ENCODE data around the gene SENP6. TPM values are rescaled to one million over a fixed set of nuclear protein-coding genes. Genes with fewer than 3 reads are reported as not detected.

The SENP6 gene
- polyA plus RNA-seq, 1 of the 3 experiments (the other 2 are of a cell fraction) = 16.2 TPM

- TF ChIP-seq, protein P1, sequence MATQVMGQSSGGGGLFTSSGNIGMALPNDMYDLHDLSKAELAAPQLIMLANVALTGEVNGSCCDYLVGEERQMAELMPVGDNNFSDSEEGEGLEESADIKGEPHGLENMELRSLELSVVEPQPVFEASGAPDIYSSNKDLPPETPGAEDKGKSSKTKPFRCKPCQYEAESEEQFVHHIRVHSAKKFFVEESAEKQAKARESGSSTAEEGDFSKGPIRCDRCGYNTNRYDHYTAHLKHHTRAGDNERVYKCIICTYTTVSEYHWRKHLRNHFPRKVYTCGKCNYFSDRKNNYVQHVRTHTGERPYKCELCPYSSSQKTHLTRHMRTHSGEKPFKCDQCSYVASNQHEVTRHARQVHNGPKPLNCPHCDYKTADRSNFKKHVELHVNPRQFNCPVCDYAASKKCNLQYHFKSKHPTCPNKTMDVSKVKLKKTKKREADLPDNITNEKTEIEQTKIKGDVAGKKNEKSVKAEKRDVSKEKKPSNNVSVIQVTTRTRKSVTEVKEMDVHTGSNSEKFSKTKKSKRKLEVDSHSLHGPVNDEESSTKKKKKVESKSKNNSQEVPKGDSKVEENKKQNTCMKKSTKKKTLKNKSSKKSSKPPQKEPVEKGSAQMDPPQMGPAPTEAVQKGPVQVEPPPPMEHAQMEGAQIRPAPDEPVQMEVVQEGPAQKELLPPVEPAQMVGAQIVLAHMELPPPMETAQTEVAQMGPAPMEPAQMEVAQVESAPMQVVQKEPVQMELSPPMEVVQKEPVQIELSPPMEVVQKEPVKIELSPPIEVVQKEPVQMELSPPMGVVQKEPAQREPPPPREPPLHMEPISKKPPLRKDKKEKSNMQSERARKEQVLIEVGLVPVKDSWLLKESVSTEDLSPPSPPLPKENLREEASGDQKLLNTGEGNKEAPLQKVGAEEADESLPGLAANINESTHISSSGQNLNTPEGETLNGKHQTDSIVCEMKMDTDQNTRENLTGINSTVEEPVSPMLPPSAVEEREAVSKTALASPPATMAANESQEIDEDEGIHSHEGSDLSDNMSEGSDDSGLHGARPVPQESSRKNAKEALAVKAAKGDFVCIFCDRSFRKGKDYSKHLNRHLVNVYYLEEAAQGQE (IDR thresholded peaks at IDR 0.05; ENCODE audit: low read depth, low read length) = no peak
- TF ChIP-seq TEAD4 (IDR thresholded peaks at IDR 0.05; ENCODE audit: borderline replicate concordance, insufficient read depth) = no peak
Observed at GRCh38 chr6:75689576-75689975, 87.9 kb downstream of the SENP6 start (continued).

DNA sequence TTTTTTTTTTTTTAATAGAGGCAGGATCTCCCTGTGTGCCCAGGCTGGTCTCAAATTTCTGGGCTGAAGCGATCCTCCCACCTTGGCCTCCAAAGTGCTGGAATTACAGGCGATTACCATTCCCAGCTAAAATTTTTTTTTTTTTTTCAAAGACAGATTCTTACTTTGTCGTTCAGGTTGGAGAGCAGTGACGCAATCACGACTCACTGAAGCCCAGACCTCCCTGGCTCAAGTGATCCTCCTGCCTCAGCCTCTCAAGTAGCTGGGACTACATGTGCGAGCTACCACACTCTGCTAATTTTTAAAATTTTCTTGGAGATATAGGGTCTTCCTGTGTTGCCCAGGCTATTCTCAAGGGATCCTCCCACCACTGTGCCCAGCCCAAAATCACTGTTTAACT lies 89.3 kb downstream of the SENP6 start:
- H2AFZ ChIP-seq (ENCODE audit: low read depth) = no peak overlapping the region
- 92% methylated on average over 6 of the region's 6 CpGs for WGBS (ENCODE audit: low lambda C conversion rate)
- H3K27me3 ChIP-seq (ENCODE audit: insufficient read depth) = no peaks in the 10 kb centered on the region
- no peaks in the 10 kb centered on the region for H3K9me3 ChIP-seq
- H3K9me2 ChIP-seq = no peaks in the 10 kb centered on the region
- H3K79me2 ChIP-seq (ENCODE audit: insufficient read depth) = peaks cover 4% of the 10 kb centered on the region; the same call in 1 of the 2 replicates
- H3K4me3 ChIP-seq (ENCODE audit: low read depth in 2 of 2, low read length in 1 of 2) = no peak overlapping the region
- DNase-seq = no peak
- H3K9ac ChIP-seq = no peak overlapping the region
- CTCF ChIA-PET = no interaction called here
- POLR2A ChIA-PET = no interaction called here
- no peak overlapping the region for H3K27ac ChIP-seq (ENCODE audit: low read depth in 2 of 2, low read length in 1 of 2)
- peaks cover 8 to 62% of the 10 kb centered on the region in 2 experiments for H3K36me3 ChIP-seq (replicated peaks in 1 of 2; ENCODE audit: control insufficient read depth in 1 of 2, insufficient read depth in 2 of 2, low read length in 1 of 2)
- H3K4me2 ChIP-seq = no peak overlapping the region
- H3K4me1 ChIP-seq (ENCODE audit: control insufficient read depth in 1 of 2, insufficient read depth in 2 of 2, low read depth in 1 of 2, low read length in 1 of 2) = no peaks in the 10 kb centered on the region
- no peaks in the 10 kb centered on the region for H4K20me1 ChIP-seq (ENCODE audit: insufficient read depth)
- H3F3A ChIP-seq (replicated peaks; ENCODE audit: insufficient read depth) = peaks cover 7% of the 10 kb centered on the region
- TF ChIP-seq FOXJ3 (CRISPR knock-in tag; IDR thresholded peaks at IDR 0.05) = no peak

- no peak overlapping the region for H3K4me2 ChIP-seq
- H3K9me2 ChIP-seq = no peaks in the 10 kb centered on the region
- no peak overlapping the region for H3K9ac ChIP-seq
- H3F3A ChIP-seq (replicated peaks; ENCODE audit: insufficient read depth) = peaks cover 19% of the 10 kb centered on the region
- no peak overlapping the region for H3K4me3 ChIP-seq (ENCODE audit: low read depth in 2 of 2, low read length in 1 of 2)
- ChIA-PET POLR2A (no interaction called here), CTCF (interaction anchor here (0.7 to 1.2 kb wide), 2 partner anchors 12 to 50 kb away, joined by 3 read pairs; no protein-coding TSS in a partner anchor)
- no peaks in the 10 kb centered on the region for H3K27me3 ChIP-seq (ENCODE audit: insufficient read depth)
- no peaks in the 10 kb centered on the region for H3K4me1 ChIP-seq (ENCODE audit: control insufficient read depth in 1 of 2, insufficient read depth in 2 of 2, low read depth in 1 of 2, low read length in 1 of 2)
- no peaks in the 10 kb centered on the region for H4K20me1 ChIP-seq (ENCODE audit: insufficient read depth)
- no peak overlapping the region for H3K27ac ChIP-seq (ENCODE audit: low read depth in 2 of 2, low read length in 1 of 2)
- H2AFZ ChIP-seq (ENCODE audit: low read depth) = no peak overlapping the region
- WGBS (ENCODE audit: low lambda C conversion rate) = 70% methylated on average over 1 of the region's 1 CpG
- no peak for TF ChIP-seq CHD2 (IDR thresholded peaks at IDR 0.05; ENCODE audit: low read length, partially characterized antibody)
- TF ChIP-seq, protein P2, sequence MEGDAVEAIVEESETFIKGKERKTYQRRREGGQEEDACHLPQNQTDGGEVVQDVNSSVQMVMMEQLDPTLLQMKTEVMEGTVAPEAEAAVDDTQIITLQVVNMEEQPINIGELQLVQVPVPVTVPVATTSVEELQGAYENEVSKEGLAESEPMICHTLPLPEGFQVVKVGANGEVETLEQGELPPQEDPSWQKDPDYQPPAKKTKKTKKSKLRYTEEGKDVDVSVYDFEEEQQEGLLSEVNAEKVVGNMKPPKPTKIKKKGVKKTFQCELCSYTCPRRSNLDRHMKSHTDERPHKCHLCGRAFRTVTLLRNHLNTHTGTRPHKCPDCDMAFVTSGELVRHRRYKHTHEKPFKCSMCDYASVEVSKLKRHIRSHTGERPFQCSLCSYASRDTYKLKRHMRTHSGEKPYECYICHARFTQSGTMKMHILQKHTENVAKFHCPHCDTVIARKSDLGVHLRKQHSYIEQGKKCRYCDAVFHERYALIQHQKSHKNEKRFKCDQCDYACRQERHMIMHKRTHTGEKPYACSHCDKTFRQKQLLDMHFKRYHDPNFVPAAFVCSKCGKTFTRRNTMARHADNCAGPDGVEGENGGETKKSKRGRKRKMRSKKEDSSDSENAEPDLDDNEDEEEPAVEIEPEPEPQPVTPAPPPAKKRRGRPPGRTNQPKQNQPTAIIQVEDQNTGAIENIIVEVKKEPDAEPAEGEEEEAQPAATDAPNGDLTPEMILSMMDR (IDR thresholded peaks at IDR 0.05) = peak; percentile 40
- no peaks in the 10 kb centered on the region for H3K79me2 ChIP-seq (ENCODE audit: insufficient read depth)
- DNase-seq = no peak
- H3K9me3 ChIP-seq = no peaks in the 10 kb centered on the region
- H3K36me3 ChIP-seq (replicated peaks in 1 of 2; ENCODE audit: control insufficient read depth in 1 of 2, insufficient read depth in 2 of 2, low read length in 1 of 2) = peaks cover 28 to 84% of the 10 kb centered on the region in 2 experiments
Observed at GRCh38 chr6:75693534-75693933, 91.9 kb downstream of the SENP6 start.

All from SK-N-SH (cell line).